H1 (cell line): Measurements from ENCODE around the gene TGM5. TPM values are rescaled to one million over a fixed set of nuclear protein-coding genes. Genes with fewer than 3 reads are reported as not detected.

Source experiments
- RAD21 ChIP-seq, 2 experiments: IDR thresholded peaks in 1 of 2; conservative IDR thresholded peaks in 1 of 2; 2 replicates each; pipeline ENCODE4 v1.6.1; 2011; ENCODE audit warnings: low read depth in 2 of 2, low read length in 2 of 2, improper control_type of control experiment in 1 of 2, inconsistent platforms in 1 of 2, mild to moderate bottlenecking in 1 of 2, moderate library complexity in 1 of 2
- SP1 ChIP-seq: IDR thresholded peaks from 2 replicates; pipeline ENCODE4 v1.6.1; 2011; ENCODE audit warnings: low read depth, low read length
- polyA plus RNA-seq, 7 experiments: library from polyadenylated mRNA; depleted of rRNA in 3 of 7; stranded (reverse) in 5 of 7; unstranded in 2 of 7; fragments of >200 nt in 5 of 7; fragments of 200-250 nt in 2 of 7; gene quantifications; 1 replicate in 5 of 7; 2 replicates in 1 of 7; 4 replicates in 1 of 7; pipeline versions ENCODE4 v1.2.1 to v1.2.3, GENCODE V29; 2011 to 2013; ENCODE audit warnings: missing spikeins in 2 of 7, mixed read lengths in 2 of 7
- total RNA-seq: library from RNA; stranded (reverse); fragmentation: NEBNext Ultra II Directional; extraction: Animal tissue kit (Norgen Biotek cat#: 25700); gene quantifications from 2 replicates; pipeline ENCODE4 v1.2.1, GENCODE V29; 2021

The TGM5 gene
- total and polyA plus RNA-seq, 2 of the 8 experiments (the other 6 are each of a cell fraction or from before 2014, with no cell fraction given) = not detected

DNA sequence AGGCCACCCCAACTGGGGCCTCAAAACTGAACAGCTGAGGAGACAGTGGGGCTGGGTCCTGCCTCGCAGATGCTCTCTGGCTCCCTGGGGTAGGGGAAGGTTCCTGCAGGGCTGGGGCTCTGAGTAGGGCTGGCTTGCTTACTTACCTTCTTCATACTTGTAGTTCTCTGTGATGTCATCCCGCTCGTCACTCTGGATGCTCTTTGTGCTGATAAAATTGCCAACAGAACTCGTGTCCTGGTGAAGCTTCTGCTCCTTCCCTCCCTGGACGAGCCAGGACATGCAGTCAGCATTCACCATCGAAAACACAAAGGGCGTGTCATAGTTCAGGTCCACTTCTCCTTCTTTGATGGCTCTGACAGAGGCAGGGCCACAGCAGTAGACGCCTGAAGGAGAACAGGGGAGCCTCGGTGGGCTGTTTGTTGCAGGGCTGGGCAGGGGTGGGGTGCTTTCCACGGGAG lies 28.0 kb downstream of the TGM5 start (continued):
- TF ChIP-seq RAD21 (IDR thresholded peaks at IDR 0.05 in 1 of 2, conservative IDR thresholded peaks at IDR 0.05 in 1 of 2; ENCODE audit: low read depth in 2 of 2, low read length in 2 of 2) (no peak), SP1 (no peak)
